ENCODE results near the gene TRIM5.

DNA sequence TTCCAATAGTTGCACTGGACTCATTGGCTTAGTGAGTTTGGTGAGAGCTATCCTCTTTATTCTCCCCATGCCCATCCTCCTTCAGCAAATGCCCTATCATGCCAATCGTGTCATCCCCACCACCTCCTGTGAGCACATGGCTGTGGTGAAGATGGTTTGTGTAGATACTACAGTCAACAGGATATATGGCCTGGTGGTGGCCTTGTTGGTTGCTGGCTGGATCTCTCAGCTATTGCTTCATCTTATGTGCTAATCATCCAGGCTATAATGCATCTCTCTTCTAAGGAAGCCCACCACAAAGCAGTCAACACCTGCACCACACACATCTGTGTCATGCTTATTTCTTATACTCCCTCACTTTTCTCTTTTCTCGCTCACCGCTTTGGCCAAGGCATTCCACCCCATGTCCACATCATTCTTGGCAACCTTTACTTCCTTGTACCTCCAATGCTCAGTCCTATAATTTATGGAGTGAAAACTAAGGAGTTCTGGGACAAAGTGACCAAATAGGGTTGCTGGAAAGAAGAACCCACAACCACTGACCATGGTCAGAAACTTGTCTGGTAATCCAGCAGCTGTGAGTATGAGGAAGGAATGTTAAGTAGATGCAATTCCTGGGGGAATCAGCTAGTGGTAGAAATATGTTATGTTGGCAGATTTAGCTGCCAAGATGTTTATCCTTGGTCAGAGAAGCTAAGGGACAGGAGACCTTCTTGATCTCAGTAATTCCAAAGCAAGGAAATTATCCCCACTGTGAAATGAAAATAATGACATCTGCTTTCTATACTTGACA is 35.0 kb upstream of the TRIM5 start:
- TF ChIP-seq, protein P1, sequence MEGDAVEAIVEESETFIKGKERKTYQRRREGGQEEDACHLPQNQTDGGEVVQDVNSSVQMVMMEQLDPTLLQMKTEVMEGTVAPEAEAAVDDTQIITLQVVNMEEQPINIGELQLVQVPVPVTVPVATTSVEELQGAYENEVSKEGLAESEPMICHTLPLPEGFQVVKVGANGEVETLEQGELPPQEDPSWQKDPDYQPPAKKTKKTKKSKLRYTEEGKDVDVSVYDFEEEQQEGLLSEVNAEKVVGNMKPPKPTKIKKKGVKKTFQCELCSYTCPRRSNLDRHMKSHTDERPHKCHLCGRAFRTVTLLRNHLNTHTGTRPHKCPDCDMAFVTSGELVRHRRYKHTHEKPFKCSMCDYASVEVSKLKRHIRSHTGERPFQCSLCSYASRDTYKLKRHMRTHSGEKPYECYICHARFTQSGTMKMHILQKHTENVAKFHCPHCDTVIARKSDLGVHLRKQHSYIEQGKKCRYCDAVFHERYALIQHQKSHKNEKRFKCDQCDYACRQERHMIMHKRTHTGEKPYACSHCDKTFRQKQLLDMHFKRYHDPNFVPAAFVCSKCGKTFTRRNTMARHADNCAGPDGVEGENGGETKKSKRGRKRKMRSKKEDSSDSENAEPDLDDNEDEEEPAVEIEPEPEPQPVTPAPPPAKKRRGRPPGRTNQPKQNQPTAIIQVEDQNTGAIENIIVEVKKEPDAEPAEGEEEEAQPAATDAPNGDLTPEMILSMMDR (IDR thresholded peaks at IDR 0.05; ENCODE audit: low read depth, low read length): no peak
- TF ChIP-seq EZH2phosphoT487 (IDR thresholded peaks at IDR 0.05; ENCODE audit: low read depth): no peak
